Measurements from ENCODE around the gene AKAP13. TPM values are rescaled to one million over a fixed set of nuclear protein-coding genes. Genes with fewer than 3 reads are reported as not detected.
A peak's percentile ranks its signal among the peaks of the same experiment; 100 is the strongest.

The AKAP13 gene
- total and polyA plus RNA-seq, 2 of the 8 experiments (the other 6 are each of a cell fraction or from before 2014, with no cell fraction given) = 14.0 to 46.2 TPM

GRCh38 chr15:85766001-85766831 is 385.8 kb downstream of the AKAP13 start:
- no peak overlapping the region for H2BK120ac ChIP-seq (replicated peaks; ENCODE audit: low read depth, low read length)
- no peak overlapping the region for H4K5ac ChIP-seq (ENCODE audit: insufficient read length, low read depth, low read length)
- no peak overlapping the region for H2BK12ac ChIP-seq (ENCODE audit: low read depth, low read length)
- peak overlapping the region; percentile 7; the same call in 1 of the 2 replicates for H4K8ac ChIP-seq (ENCODE audit: extremely low read depth, insufficient read depth, low read length)
- no peak for FAIRE-seq
- H3K4ac ChIP-seq (replicated peaks; ENCODE audit: insufficient read length, low read depth, low read length) = no peak overlapping the region
- no peak overlapping the region for H3K56ac ChIP-seq (replicated peaks; ENCODE audit: insufficient read length, low read depth, low read length)
- ChIA-PET POLR2A (ENCODE audit: partially characterized antibody) (interaction anchor here (0.6 kb wide), 1 partner anchor 17 kb away, joined by 5 read pairs; no protein-coding TSS in a partner anchor), CTCF (ENCODE audit: partially characterized antibody) (interaction anchor here (0.7 to 1.4 kb wide), 6 partner anchors 17 to 66 kb away, joined by 3 to 4 read pairs (median 4); no protein-coding TSS in a partner anchor)
- H3K18ac ChIP-seq (ENCODE audit: extremely low read depth, low read length) = peak overlapping the region; percentile 52; the same call in 1 of the 2 replicates
- no peak overlapping the region for H3K14ac ChIP-seq (ENCODE audit: insufficient read length)
- peak overlapping the region; percentile 25 for H4K91ac ChIP-seq (replicated peaks; ENCODE audit: insufficient read length, low read length)
- no peak overlapping the region for H2BK20ac ChIP-seq (ENCODE audit: low read length)
- H3K4me1 ChIP-seq (replicated peaks in 1 of 4; ENCODE audit: control insufficient read depth in 3 of 4, insufficient read depth in 4 of 4, low read length in 3 of 4) = peaks cover 0 to 8% (median 3%) of the 10 kb centered on the region in 4 experiments; a peak in 4 of 7 replicates
- no peak overlapping the region for H3K9ac ChIP-seq (replicated peaks in 1 of 4; ENCODE audit: extremely low read depth in 1 of 4, low read depth in 3 of 4, low read length in 3 of 4)
- H4K20me1 ChIP-seq (replicated peaks in 1 of 2; ENCODE audit: control insufficient read depth in 1 of 2, insufficient read depth in 2 of 2, low read length in 2 of 2) = peaks cover 19 to 26% of the 10 kb centered on the region in 2 experiments
- H3K9me3 ChIP-seq (ENCODE audit: insufficient read depth in 2 of 2, low read depth in 1 of 2, low read length in 1 of 2) = no peaks in the 10 kb centered on the region; a peak in 1 of 4 replicates
- no peak overlapping the region for H2AK5ac ChIP-seq (ENCODE audit: low read depth, low read length)
- TF ChIP-seq GABPA (IDR thresholded peaks at IDR 0.05; ENCODE audit: borderline replicate concordance, insufficient read depth, low read length) (no peak), CBX8 (IDR thresholded peaks at IDR 0.05; ENCODE audit: borderline replicate concordance, low read depth, low read length) (no peak), RBBP5 (IDR thresholded peaks at IDR 0.05; ENCODE audit: borderline replicate concordance, low read depth, low read length) (no peak), USF2 (IDR thresholded peaks at IDR 0.05; ENCODE audit: low read length) (no peak), SRF (IDR thresholded peaks at IDR 0.05; ENCODE audit: low read depth, low read length) (no peak), YY1 (IDR thresholded peaks at IDR 0.05; ENCODE audit: low read depth, low read length) (no peak), BRCA1 (IDR thresholded peaks at IDR 0.05; ENCODE audit: low read depth, low read length) (no peak), ZNF274 (IDR thresholded peaks at IDR 0.05; ENCODE audit: borderline replicate concordance, extremely low read depth, low read length) (no peak)
- 87% methylated on average over 24 of the region's 24 CpGs; no CpG with 5 or more reads in 1 of the 2 experiments for WGBS, 2 experiments (ENCODE audit: extremely low coverage in 1 of 2, insufficient coverage in 1 of 2, insufficient read length in 1 of 2, insufficient replicate concordance in 2 of 2, low coverage in 1 of 2, low lambda C conversion rate in 2 of 2, missing lambda C conversion rate in 1 of 2)
- H3K27me3 ChIP-seq (replicated peaks in 1 of 4; ENCODE audit: control insufficient read depth in 3 of 4, extremely low read depth in 1 of 4, insufficient read depth in 3 of 4, low read length in 3 of 4) = no peaks in the 10 kb centered on the region
- peak in 1 of 2 experiments; percentile 61 for DNase-seq (ENCODE audit: low read depth in 1 of 2, low spot score in 2 of 2)
- H3K36me3 ChIP-seq (ENCODE audit: control insufficient read depth in 2 of 4, insufficient read depth in 4 of 4, low read length in 3 of 4) = peaks cover 3 to 9% (median 6%) of the 10 kb centered on the region in 4 experiments; a peak in 6 of 8 replicates
- H3K23me2 ChIP-seq (ENCODE audit: low read depth, low read length) = no peaks in the 10 kb centered on the region
- H2BK15ac ChIP-seq (ENCODE audit: low read length) = no peak overlapping the region
- no peak overlapping the region for H3K27ac ChIP-seq (ENCODE audit: low read depth, low read length)
- peak overlapping the region in 1 of 2 experiments; percentile 19; a peak in 1 of 4 replicates for H3K4me2 ChIP-seq (ENCODE audit: insufficient read depth in 1 of 2, low read depth in 2 of 2, low read length in 2 of 2)
- H3K79me2 ChIP-seq (ENCODE audit: control insufficient read depth in 1 of 2, insufficient read depth in 2 of 2, low read length in 2 of 2) = peaks cover 0 to 75% of the 10 kb centered on the region in 2 experiments; a peak in 3 of 4 replicates
- H3K79me1 ChIP-seq (ENCODE audit: low read depth, low read length) = peaks cover 30% of the 10 kb centered on the region
- no peak overlapping the region for H3K4me3 ChIP-seq (ENCODE audit: extremely low read depth in 1 of 4, insufficient read depth in 2 of 4, low read depth in 3 of 4, low read length in 4 of 4)
- H2AFZ ChIP-seq (ENCODE audit: low read length) = no peak overlapping the region
- no peak overlapping the region for H2BK5ac ChIP-seq (ENCODE audit: low read depth, low read length)
- no peak overlapping the region for H3K23ac ChIP-seq (ENCODE audit: insufficient read length)

Measured in H1 (cell line).